Erythroblast (primary cell): ENCODE data around the gene LPIN3.

Experiments used
- GATA1 ChIP-seq: IDR thresholded peaks from 2 replicates; pipeline ENCODE4 v1.6.1; 2011; ENCODE audit warnings: low read depth, mild to moderate bottlenecking, control low read depth, low read length, moderate library complexity
- POLR2A ChIP-seq: IDR thresholded peaks from 2 replicates; pipeline ENCODE4 v1.6.1; 2011; ENCODE audit warnings: mild to moderate bottlenecking, low read length

DNA sequence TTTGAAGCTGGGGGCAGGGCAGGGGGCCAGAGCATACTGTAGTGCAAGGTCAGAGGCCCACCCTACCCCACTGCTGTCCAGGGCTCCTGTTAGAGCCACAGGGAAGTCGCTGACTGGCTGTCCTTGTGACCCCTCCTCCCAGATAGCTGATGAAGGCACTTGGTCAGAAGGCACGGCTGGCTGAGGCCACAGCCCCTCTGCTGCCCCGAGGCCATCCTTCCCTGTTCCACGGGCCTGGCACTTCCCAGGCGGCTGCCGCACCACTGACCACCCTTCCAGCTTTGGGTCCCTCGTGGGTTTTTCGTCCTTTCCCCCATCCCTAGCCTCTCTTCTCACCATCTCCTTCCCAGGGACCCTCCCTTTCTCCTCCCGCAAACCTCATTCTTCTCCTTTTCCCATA is 35.2 kb downstream of the LPIN3 start:
- TF ChIP-seq POLR2A: no peak
- TF ChIP-seq GATA1: no peak
